GM12875 (cell line): Measurements from ENCODE around the gene TECTB.

Experiments used
- H3K4me3 ChIP-seq: one replicate; pipeline ENCODE4 v1.5.1; 2011; ENCODE audit warnings: low read depth, low read length, control low read depth
- TF ChIP-seq, protein P1 (sequence below): IDR thresholded peaks from 2 replicates; pipeline ENCODE4 v1.5.1; 2011; ENCODE audit warnings: low read depth, mild to moderate bottlenecking, control low read depth, inconsistent platforms, low read length, moderate library complexity, borderline replicate concordance; ENCODE audit not compliant: insufficient read depth

Gene TECTB

DNA sequence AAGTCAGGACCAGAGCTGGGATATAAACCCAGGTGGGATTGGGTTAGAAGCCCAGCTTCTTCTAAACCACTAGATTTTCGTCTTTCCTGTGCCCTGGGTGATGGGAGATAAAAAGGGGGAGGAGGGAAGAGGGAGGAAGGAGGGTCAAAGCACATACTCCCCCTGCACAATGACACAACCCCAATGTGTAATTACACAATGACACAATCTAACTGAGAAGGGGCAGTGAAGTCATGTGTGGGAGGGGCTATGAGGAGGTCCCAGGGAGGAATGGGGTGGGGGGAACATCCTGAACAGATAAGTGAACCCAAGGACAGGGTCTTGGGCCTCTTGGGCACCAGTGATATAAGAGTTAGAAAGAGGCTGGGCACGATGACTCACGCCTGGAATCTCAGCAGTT, 44.5 kb downstream of the TECTB start:
- no peak overlapping the region for H3K4me3 ChIP-seq
- TF ChIP-seq, protein P1, sequence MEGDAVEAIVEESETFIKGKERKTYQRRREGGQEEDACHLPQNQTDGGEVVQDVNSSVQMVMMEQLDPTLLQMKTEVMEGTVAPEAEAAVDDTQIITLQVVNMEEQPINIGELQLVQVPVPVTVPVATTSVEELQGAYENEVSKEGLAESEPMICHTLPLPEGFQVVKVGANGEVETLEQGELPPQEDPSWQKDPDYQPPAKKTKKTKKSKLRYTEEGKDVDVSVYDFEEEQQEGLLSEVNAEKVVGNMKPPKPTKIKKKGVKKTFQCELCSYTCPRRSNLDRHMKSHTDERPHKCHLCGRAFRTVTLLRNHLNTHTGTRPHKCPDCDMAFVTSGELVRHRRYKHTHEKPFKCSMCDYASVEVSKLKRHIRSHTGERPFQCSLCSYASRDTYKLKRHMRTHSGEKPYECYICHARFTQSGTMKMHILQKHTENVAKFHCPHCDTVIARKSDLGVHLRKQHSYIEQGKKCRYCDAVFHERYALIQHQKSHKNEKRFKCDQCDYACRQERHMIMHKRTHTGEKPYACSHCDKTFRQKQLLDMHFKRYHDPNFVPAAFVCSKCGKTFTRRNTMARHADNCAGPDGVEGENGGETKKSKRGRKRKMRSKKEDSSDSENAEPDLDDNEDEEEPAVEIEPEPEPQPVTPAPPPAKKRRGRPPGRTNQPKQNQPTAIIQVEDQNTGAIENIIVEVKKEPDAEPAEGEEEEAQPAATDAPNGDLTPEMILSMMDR = no peak

- no peak overlapping the region for H3K4me3 ChIP-seq
- TF ChIP-seq, protein P1 = no peak
Observed at GRCh38 chr10:112330162-112330561, 47.0 kb downstream of the TECTB start.

DNA sequence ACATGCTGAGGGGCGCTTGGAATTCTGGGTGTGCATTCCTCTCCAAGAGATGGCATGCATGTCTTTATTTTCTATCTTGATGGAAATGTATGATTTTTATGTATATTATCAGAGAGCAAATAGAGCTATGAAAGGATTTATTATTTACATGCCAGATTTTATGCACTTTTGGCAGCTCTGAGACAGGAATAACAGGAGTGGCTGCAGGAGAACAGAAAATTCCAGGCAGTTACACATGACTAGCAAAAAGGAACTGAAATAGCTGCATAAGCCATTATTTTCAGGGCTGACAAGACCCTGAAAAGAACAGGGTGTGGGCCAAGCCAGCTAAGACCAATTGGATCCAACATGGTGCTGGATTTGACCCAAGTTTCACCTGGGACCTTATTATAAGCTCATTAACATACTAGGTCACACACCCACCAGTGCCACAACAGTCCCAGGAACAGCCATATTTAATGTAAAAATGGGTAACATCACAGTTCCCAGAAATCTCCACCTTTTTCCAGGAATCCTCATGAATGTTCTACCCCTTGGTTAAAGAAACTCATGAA, 47.5 kb downstream of the TECTB start:
- H3K4me3 ChIP-seq = no peak overlapping the region
- TF ChIP-seq, protein P1 = no peak

- no peak overlapping the region for H3K4me3 ChIP-seq
- TF ChIP-seq, protein P1 = no peak
Observed at GRCh38 chr10:112332022-112332421, 48.8 kb downstream of the TECTB start.

- TF ChIP-seq, protein P1 = no peak
- no peak overlapping the region for H3K4me3 ChIP-seq
Observed at GRCh38 chr10:112332509-112333228, 49.5 kb downstream of the TECTB start.

GRCh38 chr10:112333452-112333851, 50.3 kb downstream of the TECTB start:
- TF ChIP-seq, protein P1 = no peak

GRCh38 chr10:112335111-112335867, 52.1 kb downstream of the TECTB start:
- no peak overlapping the region for H3K4me3 ChIP-seq
- TF ChIP-seq, protein P1 = no peak

More at GRCh38 chr10:112333452-112333851, 50.3 kb downstream of the TECTB start:
- no peak overlapping the region for H3K4me3 ChIP-seq
